SK-MEL-5 (cell line): ENCODE results near the gene BCL2L15. TPM values are rescaled to one million over a fixed set of nuclear protein-coding genes. Genes with fewer than 3 reads are reported as not detected.
"Not testable (repeated sequence)": the region's sequence is repeated elsewhere in the genome, so short reads cannot be mapped to it uniquely, and the experiment has no call there.

Experiments used
- DNase-seq: peaks from one replicate; pipeline ENCODE4 v3.0.0-alpha.2; 2016; ENCODE audit warnings: low read depth, low spot score
- in situ Hi-C: cut with HindIII; loops from 2 replicates; pipeline ENCODE4 v1.10.0; 2016; ENCODE audit warnings: low sequenced_read_pairs, high pct_unique_total_duplicates, low pct_unique_long_range_greater_than_20kb
- total RNA-seq: library from RNA; depleted of rRNA; stranded (reverse); fragments of >200 nt; shearing (Covaris generic); gene quantifications from 2 replicates; pipeline ENCODE4 v1.2.3, GENCODE V29; 2014; rRNA removed

BCL2L15 gene
- total RNA-seq, 1 experiment from 2014 or later = not detected

DNA sequence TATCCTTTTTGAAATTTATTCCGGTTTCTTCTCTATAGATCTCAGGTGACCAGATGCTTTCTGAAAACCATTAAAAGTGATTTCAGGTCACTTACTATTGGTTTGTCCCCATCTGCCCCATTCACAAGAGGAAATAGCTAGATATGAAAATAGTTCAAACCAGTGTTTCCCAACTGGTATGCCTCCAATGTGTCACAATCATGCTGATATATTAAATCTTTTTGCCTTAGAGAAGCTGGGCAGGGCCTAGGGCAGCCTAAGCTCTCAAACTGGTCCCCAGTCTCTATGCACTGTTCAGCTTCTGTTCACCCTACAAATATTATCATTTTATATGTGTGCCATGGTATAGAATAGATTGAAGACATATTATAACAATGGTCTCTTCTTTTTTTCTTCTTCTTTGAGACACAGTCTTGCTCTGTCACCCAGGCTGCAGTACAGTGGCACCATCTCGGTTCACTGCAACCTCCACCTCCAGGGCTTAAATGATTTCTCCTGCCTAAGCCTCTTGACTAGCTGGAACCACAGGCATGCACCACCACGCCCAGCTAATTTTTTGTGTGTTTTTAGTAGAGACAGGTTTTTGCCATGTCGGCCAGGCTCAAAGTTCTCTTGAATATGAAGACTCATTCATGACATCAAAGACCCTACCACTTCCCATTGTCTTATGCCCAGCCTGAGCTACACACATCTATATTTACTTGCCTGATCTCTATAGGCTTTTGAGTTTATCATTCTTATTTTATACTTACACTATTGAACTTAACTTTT lies 31.6 kb downstream of the BCL2L15 start:
- in situ Hi-C loops = no loop called here
- DNase-seq = no peak

DNA sequence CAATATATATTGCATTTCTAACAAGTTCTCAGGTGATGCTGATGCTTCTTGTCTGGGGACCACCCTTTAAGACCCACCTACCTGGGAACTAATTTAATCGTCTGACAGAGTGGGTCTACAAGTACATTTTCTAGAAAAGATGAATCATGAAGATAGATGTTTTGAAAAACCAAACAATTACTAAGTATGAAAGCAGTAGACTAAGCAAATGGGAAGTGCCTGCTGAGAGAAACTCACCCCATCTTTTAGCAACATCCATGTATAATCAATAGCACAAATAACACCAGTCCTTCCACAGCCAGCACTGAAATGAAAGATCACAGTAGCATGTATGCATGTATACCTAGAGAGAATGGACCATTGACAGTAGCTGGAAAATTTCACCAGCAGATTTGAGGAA lies 33.1 kb downstream of the BCL2L15 start:
- DNase-seq = no peak
- in situ Hi-C loops = no loop called here

DNA sequence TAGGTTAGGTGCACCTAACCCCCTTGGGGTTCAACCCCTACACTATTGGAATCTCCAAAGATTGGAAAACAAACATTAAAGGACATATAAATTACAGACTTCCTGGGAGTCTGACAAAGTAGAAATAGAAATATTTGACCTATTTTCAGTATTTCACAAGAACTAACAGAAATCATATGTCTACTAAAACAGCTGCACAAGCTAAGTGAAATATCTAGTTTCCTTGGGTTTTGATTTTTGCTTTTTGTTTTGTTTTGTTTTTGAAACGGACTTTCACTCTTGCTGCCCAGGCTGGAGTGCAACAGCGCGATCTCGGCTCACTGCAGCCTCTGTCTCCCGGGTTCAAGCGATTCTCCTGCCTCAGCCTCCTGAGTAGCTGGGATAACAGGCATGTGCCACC lies 34.7 kb downstream of the BCL2L15 start:
- DNase-seq, in situ Hi-C loops: not testable (repeated sequence)

DNA sequence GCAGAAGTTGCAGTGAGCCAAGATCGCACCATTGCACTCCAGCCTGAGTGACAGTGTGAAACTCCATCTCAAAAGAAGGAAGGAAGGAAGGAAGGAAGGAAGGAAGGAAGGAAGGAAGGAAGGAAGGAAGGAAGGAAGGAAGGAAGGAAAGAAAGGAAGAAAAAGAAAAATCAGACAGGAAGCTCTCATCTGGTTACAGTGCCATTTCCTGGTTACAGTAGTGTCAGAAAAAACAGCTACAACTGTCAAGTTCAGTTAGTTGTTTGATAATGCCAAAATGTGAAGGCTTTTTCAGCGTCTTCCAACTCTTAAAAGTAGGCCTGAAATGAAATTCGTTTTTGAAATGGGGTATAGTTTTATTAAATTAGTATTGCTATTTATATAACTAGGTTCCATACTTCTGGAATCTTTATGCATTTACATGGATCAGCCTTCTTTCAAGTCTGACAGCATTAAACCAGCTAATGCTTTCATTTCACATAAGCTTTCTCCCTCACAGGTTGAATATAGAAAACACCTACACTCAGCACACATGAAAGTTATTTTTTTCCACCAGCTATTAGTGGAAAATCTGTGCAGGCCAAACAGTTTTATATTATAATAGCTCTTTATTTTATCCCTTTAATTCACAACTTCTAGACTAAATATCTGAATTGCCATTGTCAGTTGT lies 37.1 kb downstream of the BCL2L15 start:
- no peak for DNase-seq
- in situ Hi-C loops = no loop called here

DNA sequence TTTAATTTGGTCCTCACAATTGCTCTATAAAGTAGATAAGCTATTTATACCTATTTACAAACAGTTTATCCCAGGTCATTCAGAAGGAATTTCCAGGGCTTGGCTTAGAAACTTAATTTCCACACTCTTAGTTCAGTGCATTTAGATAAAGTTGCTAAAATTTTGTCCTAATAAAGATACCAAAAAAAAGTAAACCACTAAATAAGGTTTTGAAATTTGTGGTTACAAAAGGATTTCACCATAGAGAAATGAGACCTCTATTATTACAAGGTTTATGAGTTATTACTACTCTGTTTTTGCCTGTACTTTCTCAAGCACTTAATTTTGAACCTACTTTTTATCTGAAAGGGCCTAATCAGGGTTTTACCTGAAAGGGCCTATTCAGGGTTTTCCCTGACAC lies 38.3 kb downstream of the BCL2L15 start:
- in situ Hi-C loops = no loop called here
- DNase-seq = no peak

DNA sequence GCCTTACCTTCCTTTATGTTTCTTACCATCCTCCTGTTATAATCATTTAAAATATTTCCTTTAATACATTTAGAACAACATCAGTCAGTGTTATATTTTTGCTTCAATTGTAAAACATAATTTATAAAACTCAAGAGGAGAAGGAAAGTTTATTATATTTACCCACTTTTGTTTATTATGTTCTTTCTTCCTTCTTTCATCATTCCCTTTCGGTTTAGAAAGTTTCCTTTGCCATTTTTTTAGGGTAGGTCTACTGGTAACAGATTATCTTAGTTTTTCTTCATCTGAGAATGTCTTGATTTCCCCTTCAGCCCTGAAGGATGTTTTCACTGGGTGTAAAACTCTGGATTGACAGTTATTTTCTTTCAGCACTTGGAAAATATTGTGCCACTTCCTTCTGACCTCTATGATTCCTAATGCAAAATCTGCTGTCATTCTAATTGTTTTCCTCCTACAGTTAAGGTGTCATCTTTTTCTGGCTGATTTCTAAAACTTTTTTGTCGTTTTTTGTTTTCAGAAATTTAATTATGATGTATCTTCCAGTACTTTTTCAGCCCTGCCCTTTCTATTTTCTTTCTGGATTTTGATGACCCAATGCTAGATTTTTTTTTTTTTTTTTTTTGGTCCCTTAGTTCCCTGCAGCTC lies 40.9 kb downstream of the BCL2L15 start:
- DNase-seq = no peak
- in situ Hi-C loops = no loop called here

DNA sequence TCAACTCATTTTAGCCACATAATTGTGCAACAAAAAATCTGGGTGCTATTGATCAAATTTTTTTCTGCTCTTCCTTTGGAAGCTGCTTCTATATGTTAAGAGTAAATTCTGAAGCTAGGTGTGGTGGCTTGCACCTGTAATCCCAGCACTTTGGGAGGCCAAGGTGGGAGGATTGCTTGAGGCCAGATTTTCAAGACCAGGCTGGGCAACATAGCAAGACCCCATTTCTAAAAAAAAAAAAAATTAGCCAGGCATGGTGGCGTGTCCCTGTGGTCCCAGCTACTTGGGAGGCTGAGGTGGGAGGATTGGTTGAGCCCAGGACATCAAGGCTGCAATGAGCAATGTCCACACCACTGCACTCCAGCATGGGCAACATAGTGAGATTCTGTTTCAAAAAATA lies 50.8 kb downstream of the BCL2L15 start:
- DNase-seq = no peak
- in situ Hi-C loops = no loop called here

DNA sequence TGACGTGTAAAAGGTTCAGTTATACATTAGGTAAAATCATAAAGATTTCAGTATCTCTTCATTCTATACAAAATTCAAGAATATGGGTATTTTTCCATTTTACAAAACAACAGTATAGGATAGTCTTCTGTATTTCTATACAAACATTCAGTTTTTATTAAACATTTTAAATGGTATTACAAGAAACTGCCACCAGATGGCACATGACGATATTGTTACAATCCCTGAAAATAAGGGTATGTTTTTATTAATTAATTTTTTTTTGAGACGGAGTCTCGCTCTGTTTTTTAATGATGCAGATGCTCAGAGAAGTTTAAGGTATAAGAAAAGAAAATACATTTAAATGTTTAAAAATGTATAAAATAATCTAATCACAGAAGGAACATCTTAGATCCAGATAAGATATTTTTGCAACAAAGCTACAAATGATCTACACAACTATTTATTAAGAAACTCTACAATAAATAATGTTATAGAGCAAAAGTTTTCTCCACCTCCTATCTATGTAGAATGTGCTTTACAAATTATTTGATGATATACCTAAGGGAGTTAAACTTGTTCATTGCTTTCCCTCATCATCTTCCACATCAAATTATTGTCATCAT lies 51.6 kb downstream of the BCL2L15 start:
- in situ Hi-C loops = no loop called here
- DNase-seq = peak; percentile 66

DNA sequence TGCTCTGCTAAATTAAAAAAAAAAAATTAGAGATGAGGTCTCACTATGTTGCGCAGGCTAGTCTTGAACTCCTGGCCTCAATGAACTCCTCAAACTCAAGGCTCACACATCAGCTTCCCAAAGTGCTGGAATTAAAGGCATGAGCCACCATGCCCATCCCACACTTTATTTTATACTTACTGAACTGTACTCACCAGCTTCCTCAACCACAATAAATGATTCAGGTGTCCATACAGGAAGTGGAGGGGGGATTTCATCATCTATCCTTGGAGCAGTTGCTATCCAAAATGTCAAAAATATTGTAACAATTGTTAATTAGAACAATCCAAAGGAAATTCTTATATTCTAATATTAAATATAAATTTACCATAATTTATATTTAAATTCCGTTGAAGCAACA lies 52.7 kb downstream of the BCL2L15 start:
- DNase-seq = no peak
- in situ Hi-C loops = no loop called here

Other genes with a start within 250 kb of the BCL2L15 start
- gene PHTF1, start 128.1 kb downstream of the BCL2L15 start, total RNA-seq = 15.9 and 19.3 TPM in 2 replicates
- gene RSBN1, start 75.1 kb downstream of the BCL2L15 start, total RNA-seq = 5.9 and 7.6 TPM in 2 replicates
- 0.08 TPM in 1 of 2 replicates, not detected in the other for gene PTPN22, start 15.9 kb downstream of the BCL2L15 start, total RNA-seq
- 4.7 and 8.3 TPM in 2 replicates for gene AP4B1, start 17.2 kb upstream of the BCL2L15 start, total RNA-seq
- 5.1 and 6.2 TPM in 2 replicates for gene DCLRE1B, start 17.7 kb upstream of the BCL2L15 start, total RNA-seq
- gene HIPK1, start 41.7 kb upstream of the BCL2L15 start, total RNA-seq = 11.4 and 12.7 TPM in 2 replicates
- gene OLFML3, start 91.9 kb upstream of the BCL2L15 start, total RNA-seq = 0.16 TPM in 1 of 2 replicates, not detected in the other